Limb (tissue), 2 donors: ENCODE data around the gene DTYMK.
A peak's percentile ranks its signal among the peaks of the same experiment; 100 is the strongest.

ENCODE experiments used
- DNase-seq, 2 donors: peaks; one replicate each; pipeline ENCODE4 v3.0.0-alpha.2; 2016; ENCODE audit errors: extremely low spot score in 2 of 2

DTYMK gene

DNA sequence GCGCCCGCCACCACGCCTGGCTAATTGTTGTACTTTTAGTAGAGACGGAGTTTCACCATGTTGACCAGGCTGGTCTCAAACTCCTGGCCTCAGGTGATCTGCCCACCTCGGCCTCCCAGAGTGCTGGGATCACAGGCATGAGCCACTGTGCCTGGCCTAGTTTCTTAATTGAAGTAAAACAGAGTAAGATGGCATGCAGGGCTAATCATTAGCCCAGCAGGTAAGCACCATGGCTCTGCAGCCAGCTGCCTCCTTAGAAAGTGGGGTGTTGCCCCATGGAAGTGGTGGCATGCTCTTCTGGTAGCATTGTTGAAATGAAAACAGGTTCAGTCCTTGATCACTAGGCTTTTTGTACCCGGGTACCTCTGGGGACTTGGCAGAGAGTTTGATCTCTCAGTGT lies 36.7 kb downstream of the DTYMK start:
- no peak for DNase-seq

DNA sequence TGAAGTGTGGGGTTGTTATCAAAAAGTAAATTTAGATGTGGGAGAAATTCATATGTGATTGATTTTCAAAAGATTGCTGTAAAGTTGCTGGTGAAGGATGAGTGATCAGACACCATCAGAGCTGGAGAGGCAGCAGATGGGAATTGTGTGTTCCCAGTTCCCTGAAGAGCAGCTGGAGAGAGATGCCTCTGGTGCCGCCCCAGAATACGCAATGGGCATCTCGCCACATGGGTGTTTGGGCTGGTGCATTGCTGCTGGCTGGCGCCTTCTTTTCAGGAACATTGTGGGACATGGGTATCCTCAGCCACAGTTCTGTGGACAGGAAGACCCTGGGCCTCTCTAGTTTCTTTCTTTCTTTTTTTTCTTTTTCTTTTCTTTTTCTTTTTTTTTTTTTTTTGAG lies 37.2 kb downstream of the DTYMK start:
- no peak for DNase-seq

DNA sequence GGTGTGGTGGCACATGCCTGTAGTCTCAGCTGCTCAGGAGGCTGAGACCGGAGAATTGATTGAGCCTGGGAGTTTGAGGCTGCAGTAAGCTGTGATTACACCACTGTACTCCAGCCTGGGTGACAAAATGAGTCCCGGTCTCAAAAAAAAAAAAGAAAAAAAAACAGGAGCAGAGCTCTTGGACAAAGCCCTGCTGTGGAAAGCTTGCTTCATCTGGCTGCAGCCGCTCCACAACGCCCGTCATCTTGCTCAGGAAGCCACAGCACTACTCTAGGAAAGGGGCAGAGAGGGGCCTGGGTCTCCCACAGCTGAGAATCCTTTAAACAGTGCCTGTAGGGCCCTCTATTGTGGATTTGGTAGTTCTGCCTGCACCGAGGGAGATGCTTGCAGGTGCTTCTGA lies 38.2 kb downstream of the DTYMK start:
- no peak for DNase-seq

DNA sequence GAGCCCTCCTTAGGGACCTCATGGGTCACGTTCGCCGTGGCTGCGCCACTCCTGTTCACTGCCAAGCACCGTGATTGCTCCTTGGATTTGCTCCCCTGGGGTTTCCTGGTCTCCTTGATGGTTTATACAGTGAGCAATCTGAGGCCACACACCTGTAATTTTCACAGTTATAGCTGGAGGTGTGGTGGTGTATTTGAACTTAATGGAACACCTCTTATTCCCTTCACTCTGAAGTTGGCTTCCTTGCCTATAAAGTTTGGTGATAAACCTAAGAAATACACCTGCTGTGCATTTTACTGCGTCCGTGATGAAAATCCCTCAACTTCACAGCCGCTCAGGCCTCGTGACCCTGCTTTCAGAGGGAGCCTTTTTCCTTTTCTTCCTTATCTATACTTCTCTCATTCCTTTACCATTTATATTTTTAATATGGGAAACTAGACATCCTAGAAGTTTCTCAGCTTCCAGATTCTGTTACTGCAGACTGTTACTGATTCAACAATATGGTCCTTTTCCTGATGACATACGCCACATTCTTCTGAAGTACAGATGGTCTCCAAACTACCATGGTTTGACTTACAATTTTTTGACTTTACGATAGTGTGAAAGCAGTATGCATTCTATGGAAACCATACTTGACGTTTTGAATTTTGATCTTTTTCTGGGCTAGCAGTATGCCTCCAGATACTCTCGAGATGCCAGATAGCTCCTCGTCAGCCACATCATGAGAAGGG lies 40.5 kb downstream of the DTYMK start:
- DNase-seq: no peak

DNA sequence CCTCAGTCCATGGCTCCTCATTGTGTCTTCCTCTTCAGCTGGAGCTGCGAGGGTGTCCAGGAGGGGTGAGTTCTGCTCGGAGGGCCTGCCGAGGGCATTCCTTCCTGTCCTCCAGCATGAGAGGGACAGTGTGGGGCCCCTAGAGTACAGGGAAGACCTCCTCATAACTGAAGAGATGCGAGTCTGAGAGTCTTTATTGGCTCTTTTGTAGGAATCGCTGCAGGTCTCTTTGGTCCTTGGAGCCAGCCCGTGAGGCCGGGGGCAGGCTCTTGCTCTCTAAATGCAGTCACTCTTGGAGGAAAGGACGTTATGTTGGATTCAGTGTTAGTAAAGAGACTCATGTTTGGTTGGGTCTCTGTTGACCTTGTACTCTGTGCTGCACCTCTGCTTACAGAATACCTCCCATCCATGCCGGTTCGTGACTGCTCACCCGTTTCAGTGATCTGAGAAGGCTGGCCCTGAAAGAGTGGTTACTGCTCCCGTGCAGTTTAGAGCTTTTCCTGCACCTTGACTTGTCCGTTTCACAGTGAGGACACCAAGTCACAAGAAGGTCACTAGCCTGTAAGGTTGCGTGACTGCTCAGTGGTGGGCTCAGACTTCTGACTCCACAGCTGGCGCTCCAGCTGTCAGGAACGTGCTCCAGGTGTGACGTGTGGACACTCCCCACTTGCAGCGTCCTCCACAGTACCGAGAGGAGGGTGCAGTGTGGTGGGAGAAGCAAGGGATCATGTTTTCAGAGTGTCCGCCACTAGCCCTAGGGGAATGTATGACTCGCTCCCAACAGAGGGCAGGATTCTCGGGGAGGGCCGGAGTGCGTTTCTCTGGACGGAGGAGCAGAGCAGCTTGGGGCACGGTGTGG lies 41.3 kb downstream of the DTYMK start:
- DNase-seq: no peak

DNA sequence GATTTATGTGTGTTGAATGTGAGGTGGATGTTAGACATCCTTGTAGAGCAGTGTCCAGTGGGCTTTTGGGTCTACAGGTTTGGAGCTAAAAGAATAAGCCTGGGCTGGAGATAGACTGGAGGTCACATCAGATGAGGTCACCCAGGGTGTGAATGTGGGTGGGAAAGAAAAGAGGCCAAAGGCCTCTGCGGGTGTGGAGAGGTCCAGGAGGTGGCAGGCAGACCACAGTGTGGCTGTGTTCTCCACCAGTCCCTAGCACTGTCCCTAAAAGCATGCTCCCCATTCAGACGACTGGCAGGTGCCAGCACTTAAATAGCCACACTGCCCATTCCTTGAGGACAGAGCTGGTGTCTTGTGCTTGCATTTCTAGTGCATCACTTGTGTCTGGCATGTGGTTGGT lies 45.0 kb downstream of the DTYMK start:
- DNase-seq: no peak

DNA sequence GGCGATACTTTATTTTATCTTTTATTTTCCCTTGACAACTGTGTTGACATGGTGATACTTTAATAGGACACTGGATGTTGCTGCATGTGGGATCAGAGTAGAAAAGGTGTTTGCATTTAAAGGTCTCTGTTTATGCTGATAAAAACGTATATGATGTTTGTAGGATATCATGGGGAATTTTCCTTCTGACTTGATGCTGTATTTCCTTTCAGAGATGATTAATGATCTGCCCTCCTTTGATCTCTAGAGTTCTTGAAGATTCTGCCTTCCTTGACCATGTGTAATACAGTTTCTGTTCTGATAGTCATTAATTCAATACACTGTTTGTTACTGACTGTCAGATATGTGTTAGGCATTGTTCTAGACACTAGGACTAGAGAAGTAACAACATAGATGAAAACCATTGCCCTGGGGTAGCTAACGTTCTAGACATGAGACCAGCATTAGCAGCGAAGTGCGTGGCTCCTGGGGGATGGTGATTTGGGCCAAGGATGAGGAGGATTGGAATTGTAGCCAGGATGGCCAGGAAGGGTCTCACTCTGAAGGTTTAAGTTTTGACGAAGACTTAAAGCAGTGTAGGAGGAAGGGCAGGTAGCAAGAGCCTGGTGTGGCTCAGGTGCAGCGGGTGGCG lies 46.3 kb downstream of the DTYMK start:
- DNase-seq: no peak

DNA sequence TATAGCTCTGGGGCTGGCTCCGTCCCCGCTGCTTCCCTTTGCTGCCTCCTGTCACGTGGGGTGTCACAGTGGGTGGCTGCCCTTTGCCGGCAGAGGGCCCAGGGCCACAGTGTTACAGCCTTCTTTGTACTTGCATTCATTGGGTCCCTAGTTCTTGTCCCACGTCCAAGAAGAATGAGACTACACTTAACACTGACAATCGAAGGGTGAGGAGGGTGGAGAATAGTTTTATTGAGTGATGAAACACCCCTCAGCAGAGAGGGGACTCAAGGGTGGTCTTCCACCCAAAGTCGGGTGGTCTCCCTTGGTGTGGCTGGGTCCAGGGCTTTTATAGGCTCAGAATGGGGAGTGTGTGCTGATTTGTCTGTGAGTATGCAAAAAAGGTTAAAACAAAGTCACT lies 47.2 kb downstream of the DTYMK start:
- no peak for DNase-seq

DNA sequence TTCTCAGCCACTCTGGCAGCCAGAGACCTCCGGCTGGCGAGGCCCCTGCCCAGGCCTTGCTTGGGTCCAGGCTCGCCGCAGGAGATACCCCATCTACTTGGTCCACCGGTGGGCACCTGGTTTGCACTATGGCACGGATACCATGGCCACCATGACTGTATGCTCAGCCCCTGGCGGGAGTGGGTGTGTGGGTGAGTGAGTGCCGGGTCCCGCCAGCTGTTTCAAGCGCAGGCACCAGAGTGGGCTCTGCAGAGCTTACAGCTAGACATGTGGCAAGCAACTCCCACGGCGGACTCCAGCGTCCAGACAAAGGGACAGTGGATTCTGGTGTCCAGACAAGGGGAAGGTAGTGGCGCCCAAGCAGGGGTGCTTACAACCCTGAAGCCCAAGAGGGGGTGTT lies 47.7 kb downstream of the DTYMK start:
- DNase-seq: no peak

DNA sequence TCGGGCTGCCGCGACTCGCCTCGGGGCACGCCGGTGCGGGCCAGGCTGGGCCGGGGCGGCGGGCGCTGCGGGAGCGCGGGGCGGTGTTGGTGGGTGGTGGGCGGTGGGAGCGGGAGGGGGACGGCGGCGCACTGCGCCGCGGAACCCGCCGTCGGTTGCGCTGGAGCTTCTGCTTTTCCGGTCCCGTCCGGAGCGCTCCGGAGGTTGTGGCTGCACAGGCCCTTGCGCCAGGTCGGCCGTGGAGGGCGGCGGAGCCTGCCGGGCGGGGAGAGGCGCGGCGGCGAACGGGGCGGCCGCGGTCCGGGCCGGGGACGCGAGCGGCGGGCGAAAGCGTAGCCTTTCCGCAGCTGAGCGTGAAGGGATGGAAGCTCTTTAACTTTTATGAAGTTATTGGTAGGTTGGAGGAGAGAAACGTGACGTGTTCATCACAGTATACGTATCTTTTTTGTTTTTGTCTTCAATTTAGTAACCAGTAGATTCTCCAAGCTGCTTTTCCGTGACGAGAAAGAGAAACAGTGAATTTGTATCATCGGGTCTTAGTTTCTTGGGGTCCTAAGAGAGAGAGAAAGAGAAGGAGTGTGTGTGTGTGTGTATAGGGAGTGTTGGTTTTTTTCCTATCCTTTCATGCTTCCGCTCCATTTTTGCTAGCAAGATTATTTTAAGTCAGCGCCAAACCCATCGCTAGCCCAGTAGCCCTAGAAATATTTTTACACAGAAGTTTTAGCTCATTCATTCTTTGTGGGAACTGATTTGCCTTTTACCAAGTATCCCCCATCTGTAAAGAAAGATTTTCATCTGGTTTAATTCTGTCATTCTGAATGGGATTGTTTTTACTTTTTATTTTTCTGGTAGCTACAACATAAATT lies 48.6 kb downstream of the DTYMK start:
- no peak for DNase-seq

DNA sequence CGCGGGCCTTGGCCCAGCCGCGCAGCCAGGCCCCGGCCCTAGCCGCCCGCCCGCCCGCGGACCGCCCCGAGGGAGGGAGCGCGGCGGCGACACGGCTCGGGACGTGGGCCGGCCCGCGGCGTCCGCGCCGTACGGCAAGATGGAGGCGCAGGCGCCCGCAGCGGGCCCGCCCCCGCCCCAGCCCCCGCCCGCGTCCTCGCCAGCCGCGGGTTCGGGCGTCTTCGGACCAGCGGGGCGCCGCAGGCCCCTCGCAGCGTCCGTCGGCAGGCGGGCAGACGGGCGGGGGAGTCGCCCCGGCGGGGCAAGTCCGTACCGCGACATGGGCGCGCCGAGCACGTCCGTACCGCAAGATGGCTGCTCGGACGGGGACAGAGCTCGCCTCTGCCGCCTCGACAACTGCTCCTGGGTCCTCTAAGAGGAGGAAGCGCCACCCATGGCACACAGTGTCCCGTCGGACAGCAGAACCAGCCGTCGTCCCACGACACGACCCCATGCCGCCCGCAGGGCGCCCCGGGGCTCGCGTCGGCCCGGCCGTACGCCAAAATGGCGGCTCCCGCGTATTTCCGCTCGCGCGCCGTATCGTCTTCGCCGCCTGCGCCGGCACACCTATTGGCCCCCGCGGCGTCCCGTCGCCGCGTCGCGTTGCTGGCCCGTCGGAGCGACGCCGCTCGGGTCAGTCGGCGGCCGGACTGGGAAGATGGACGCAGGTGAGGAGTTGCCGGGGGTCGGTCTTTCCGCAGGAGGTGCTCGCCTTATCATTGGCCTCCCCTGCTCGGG lies 49.4 kb downstream of the DTYMK start, which contains the start of the genes ATG4B and THAP4:
Gene ATG4B (plus strand): TSS at position 676 of the 777 bp plus-strand sequence. CDS start 22 bp downstream, at position 698.
Gene THAP4 (minus strand): TSS at position 141 of the 777 bp plus-strand sequence. CDS start 141 bp downstream, outside the sequence.
- peak; percentile 84 to 91 for DNase-seq

DNA sequence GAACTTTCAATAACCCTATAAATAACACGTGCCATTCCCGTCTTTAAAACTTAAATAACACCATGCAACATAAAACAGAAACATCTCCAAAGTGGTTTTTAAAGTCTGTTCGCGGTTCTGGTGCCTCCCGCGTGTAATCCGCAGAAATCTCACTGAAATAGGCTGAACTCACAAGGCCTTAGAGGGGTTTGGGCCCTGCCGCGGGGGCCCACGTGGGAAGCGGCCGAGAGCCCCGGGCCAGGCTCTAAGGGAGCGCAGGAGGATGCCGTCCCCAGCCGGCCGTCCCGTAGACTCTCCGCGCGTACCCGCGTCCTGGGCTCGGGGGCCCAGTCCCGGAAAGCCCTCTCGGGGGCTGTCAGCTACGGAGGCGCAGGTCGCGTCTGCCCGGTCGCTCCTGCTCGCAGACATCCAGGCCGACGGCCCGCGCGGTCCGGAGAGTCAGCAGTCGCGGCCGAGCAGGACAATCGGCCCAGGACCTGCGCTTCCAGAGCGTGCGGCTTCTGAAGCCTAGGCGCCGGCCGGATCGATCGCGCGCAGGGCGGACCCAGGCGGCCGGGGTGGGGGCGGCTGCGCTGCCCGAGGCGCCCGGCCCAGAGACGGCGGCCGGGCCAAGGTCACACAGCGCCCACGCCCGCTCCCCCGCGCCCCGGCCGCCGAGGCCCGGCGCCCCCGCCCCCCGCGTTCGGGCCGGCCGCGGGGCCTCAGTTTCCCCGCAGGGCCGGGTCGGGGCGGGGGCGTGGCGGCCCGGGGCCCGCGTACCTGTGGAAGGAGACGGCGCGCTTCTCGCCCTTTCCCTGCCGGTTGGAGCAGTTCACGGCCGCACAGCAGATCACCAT lies 50.2 kb downstream of the DTYMK start:
- peak in 1 of 2 donors; percentile 60 for DNase-seq

DNA sequence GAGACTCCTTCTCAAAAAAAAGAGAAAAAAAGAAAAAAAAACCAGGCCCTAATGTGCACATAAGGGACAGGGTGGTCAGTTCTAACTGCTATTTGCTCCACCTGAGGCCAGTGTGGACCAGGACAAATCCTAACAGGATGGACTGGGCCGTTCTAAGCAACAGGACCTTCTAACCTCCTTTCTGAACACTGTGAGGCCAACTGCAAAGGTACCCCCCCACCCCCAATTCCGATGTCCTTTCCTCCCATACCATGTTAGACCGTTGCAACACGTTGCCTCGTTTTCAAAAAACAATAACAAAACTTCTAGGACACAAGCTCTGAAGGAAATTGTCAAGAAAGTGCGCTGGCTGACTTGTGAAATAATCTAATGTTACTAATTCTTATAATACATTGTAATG lies 50.9 kb downstream of the DTYMK start:
- DNase-seq: no peak

DNA sequence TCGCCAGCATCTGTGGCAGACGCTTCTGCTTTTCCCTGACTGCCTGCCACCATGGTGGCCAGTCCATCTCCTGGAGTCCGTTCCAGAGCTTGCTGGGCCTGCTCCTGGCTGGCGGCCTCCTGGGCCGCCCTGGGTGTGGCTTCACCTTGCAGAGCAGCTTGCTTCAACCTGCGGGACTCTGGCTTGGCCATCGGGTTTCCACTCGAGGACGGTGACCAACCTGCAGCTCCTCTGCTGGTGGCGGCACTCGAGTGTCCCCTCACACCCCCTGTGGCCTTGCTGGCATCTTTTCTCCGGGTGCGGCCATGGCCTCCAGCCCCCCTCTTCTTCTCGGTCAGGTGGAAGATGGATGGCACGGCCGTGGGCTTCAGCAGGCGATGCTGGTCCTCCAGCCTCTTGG lies 53.1 kb downstream of the DTYMK start:
- no peak for DNase-seq

DNA sequence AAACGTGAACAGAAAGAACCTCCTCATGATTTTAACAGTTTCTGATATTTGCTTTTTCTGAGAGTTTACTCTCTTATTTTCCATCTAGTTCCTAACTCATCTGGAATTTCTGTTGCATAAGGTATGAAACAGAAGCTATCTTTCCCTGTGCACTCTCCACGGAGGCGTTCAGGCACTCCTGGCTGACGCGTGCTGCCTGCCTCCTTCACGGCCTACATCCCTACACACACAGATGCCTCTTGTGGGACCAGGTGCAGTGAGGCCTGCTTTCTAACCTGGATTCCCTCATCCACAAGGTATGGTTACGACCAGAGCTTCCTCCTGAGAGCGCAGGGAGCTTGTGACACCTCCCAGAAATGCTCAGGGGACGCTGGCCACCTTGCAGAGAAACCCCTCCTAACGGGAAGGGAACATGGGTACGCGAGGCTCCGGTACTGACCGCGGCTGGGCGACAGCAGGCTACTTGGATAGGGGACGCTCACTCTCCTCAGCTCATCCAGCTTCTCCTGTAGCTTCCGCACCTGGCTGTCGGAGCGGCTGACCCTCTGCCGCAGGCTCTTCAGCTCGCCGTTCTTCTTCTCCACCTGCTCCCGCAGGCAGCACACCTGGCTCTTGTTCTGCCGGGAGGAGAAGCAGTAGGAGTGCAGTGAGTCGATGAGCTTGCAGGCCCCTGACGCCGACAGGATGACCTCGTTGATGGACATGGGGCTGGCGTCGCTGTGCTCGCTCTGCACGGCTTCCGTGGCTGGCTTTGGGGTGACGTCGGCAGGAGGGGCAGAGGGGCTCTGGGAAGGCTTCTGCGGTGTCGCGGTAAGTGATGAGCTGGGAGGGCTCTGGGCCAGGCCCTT lies 53.9 kb downstream of the DTYMK start:
- DNase-seq: no peak

DNA sequence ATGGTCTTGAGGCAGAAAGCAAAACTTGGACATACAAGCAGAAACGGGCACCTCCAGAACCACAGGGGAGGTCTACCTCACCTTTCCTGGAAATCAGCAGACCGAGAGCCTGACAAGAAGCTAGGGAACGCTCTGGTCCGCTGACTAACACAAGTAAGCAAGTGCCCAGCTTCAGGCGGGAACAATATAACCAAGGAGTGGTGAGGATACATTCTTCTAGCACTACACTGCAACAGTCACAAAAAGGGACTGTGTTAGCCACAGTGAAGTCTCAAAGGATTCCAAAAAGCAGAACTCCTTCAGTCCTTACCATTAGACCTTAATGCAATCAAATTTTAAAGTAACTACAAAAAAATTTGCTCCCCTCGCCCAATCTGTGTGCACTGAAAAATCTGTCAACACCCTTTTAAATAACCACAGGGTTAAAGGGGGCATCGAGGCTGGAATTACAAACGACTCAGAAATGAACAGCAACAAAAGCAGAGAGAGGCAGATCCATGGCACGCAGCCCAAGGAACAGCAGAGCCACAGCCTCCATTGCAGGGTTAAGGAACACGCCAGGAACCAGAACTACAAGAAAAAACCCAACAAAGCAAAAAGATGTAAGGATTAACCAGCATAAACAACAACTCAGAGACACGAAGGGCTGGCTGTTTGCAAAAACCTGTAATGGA lies 56.7 kb downstream of the DTYMK start:
- no peak for DNase-seq

DNA sequence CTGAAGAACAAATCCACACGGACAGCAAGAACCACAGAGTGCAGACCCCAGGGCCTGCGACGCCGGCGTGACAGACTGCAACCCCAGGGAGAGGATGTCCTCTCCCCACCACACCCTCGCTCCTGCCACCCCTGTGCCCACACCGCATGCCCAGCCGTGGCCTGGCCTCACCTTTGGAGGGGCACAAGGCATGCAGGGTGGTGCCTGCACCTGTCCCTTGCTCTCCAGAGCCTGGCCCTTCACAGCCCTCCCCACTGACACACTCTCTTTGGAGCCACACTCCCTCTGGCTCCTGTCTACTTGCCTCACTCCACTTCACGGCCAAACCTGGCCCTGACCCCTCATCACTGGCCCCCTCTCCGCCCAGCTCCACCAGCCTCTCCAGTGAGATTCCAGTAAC lies 58.9 kb downstream of the DTYMK start:
- no peak for DNase-seq
